GM18907 (cell line): ENCODE results near the gene PCNX2.

Source experiments
- ATAC-seq: cut with Tn5 transposase; IDR thresholded peaks from one replicate; pipeline ENCODE4 v1.9.1; 2021; ENCODE audit warnings: mild to moderate bottlenecking, moderate library complexity; ENCODE audit not compliant: unreplicated experiment

PCNX2 gene

GRCh38 chr1:233237647-233238046 lies 57.9 kb downstream of the PCNX2 start:
- ATAC-seq: no peak

DNA sequence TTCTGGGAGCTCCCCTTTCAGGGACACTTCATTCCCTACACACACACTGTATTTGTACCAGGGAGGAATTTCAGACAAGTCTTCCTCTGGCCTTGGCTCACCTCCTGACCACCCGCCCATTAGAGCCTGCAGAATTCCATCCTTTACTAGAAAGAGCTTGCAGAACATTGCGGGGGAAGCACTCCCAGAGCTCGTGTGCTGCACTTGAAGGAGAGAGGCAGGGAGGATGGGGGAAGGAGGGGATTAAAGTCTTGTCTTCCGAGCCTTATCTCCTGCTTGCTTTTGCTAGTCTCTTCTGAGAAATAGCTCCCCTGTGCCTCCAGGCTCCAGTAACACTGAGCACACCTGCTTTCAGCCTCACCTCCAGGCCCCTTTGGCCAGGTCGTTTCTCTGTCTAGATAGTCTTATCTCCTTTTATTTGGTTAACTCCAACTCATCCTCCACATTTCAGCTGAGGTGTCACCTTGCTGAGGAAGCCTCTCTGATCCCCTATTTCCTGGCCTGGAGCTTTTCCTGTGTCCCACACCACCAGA lies 62.0 kb downstream of the PCNX2 start:
- no peak for ATAC-seq

DNA sequence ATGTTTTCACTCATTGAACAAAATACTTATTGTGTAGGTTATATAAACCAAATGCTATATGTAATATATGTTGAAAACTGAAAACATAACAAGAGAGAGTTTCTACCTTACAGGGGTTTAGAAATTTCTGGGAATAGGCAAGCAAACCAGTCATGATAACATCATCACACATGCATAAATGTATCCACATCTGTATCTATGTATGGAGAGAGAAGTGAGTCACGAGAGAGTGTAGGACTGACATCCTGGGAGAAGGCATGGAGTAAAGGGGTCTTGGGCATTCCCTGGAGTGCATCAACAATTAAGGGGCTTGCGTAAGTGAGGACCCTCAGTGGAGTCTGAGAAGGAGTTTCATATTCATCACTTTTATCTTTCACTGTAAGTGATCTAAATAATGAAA lies 65.5 kb downstream of the PCNX2 start:
- ATAC-seq: no peak

DNA sequence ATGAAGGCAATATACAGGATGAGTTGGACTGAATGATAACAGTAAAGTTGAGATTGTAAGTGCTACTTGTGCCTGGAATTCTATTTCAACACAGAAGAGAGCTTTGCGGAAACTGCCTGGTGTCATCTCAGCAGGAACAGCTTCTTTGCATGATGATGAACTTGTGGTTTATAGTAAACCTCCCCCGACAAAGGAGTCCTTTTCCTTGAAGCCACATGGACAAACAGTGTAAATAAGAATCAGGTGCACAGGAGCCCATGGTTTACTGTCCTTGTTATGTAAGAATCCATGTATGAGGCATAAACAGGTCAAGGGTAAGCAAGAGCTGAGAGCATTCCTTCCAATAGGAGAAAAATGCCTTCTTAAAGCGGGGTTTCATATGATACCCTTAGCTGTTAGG lies 66.2 kb downstream of the PCNX2 start:
- ATAC-seq: no peak

DNA sequence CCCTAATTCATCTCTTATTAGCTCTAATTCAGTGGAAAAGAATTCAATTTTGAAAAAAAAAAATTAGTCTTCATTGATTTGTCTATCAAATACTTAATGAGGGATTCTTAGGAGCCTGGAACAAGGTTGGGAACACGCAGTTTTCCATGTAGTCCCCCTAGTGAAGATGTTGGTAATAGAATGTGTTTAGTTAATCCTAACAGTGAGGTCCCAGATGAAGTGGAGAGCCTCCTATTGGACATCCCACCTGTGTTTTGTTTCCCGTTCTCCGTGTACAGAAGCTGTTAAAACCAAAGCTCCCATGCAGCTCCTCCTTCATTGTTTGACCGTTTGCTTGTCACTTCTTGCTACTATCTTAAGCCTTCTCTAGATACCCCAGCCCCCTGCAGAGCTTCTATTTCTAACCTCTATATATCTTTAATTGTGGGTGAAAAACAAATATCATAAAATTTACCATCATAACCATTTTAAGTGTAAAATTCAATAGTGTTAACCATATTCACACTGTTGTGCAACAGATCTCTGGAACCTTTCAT lies 67.5 kb downstream of the PCNX2 start:
- ATAC-seq: no peak

DNA sequence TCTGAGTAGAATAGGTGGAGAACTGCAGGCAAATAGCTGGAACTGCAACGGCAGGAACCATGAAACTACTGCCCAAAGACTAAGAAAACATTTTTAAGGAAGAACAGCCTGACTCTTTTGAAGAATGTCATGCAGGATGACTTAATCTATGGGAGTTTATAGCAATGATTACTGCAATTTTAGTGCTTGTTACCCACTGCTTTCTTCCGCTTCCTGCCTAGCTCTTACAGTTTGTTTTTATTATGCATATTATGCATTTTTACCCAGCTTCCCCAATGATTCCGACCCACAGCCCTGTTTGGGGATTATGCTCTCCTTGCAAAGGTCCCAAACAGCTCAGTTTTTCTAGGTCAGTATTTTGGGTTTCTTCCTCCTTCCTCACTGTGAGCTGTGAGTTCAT lies 71.2 kb downstream of the PCNX2 start:
- no peak for ATAC-seq

- no peak for ATAC-seq
Measured at GRCh38 chr1:233217832-233218231, 77.7 kb downstream of the PCNX2 start.

DNA sequence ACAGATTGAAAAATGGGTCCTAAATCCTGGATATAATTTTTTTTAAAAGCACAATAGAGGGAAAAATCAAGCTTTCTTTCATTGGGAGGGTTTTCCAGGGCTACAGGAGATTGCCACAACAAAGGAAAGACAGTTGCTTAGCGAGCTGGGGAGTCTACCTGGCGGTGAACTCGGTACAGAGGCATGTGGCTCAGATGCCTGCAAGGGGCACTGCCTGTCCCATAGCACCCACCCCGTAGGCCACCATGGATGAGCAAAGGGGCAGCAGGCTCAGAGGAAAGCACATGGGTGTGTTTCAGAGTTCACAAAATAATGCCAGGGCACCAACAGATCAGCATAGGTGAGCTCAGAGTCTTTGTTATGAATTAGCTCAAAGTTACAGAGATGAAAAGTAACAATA lies 79.5 kb downstream of the PCNX2 start:
- ATAC-seq: no peak

GRCh38 chr1:233215135-233215760 lies 80.3 kb downstream of the PCNX2 start:
- ATAC-seq: no peak

GRCh38 chr1:233211595-233211994 lies 83.9 kb downstream of the PCNX2 start:
- no peak for ATAC-seq

GRCh38 chr1:233211106-233211505 lies 84.4 kb downstream of the PCNX2 start:
- no peak for ATAC-seq

- no peak for ATAC-seq
Measured at GRCh38 chr1:233209481-233209880, 86.0 kb downstream of the PCNX2 start.

DNA sequence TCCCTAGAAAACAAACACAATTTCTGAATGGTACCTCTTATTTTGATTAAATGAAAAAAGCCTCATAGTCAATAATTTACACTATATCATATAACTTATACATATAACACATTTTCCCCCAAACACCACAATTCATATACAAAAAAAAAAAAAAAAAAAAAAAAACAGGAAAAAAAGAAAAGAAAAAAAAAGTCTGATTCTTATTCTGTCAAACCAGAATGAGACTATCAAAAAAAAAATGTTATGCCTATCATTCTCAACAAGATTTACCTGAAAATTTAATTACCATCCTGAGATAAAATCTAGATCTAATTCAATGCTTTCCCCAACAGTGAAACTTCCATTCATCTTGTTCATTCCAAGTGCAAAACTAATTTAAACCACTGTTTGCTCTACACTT lies 86.8 kb downstream of the PCNX2 start:
- ATAC-seq: no peak

DNA sequence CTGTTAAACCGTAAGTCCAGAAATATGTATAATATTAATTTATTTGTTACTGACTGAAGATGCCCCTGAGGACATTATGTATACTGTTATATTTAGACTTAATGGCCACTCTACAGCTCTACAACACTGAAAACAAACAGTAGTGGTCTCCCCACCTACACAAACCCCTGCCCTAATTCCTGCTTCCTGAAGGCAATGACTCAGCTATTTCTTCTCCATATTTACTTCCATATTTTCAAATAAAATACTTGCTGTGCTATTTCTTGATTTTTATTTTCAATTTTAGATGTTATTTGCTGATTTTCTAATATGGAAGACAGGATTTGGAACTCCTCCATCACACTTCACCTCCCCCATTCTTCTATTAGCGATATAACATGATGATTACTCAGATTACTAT lies 97.6 kb downstream of the PCNX2 start:
- ATAC-seq: no peak

- ATAC-seq: no peak
Measured at GRCh38 chr1:233193741-233194140, 101.8 kb downstream of the PCNX2 start.

GRCh38 chr1:233190987-233191386 lies 104.5 kb downstream of the PCNX2 start:
- ATAC-seq: no peak

DNA sequence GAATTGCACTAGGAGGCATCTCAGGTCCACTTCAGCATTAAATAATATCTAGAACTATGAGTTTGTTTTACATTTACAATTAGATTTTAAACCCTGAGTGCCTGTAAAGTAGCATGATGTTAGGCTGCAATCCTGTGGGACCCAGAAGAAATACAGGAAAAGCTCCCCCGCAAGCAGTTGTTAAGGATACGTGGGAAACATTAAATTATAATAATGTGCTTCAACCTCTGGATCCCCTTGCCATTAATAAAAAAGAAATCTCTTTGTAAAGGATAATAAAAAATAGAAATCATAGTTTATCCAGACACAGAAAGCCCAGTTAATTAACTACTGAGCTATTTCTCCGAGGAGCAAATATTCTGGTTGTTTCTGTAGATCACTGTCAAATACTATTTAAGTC lies 106.0 kb downstream of the PCNX2 start:
- ATAC-seq: no peak

GRCh38 chr1:233188061-233188460 lies 107.5 kb downstream of the PCNX2 start:
- no peak for ATAC-seq

- ATAC-seq: no peak
Measured at GRCh38 chr1:233183226-233184020, 112.1 kb downstream of the PCNX2 start.

GRCh38 chr1:233182587-233182986 lies 112.9 kb downstream of the PCNX2 start:
- ATAC-seq: no peak

GRCh38 chr1:233180641-233181364 lies 114.7 kb downstream of the PCNX2 start:
- ATAC-seq: no peak
